Smooth muscle cell of the brain vasculature (primary cell): ENCODE measurements around the gene GBP2.
"Not testable (repeated sequence)": the region's sequence is repeated elsewhere in the genome, so short reads cannot be mapped to it uniquely, and the experiment has no call there.

Experiments used
- DNase-seq: peaks from one replicate; pipeline ENCODE4 v3.0.0-alpha.2; 2012; ENCODE audit warnings: low read depth, low spot score

The GBP2 gene

GRCh38 chr1:89126602-89127565 lies 970 bp upstream of the GBP2 start:
- not testable (repeated sequence) for DNase-seq

GRCh38 chr1:89125240-89125912 lies 538 bp downstream of the GBP2 start:
- no peak for DNase-seq

- no peak for DNase-seq
Measured at GRCh38 chr1:89121641-89122040, 4.3 kb downstream of the GBP2 start.

DNA sequence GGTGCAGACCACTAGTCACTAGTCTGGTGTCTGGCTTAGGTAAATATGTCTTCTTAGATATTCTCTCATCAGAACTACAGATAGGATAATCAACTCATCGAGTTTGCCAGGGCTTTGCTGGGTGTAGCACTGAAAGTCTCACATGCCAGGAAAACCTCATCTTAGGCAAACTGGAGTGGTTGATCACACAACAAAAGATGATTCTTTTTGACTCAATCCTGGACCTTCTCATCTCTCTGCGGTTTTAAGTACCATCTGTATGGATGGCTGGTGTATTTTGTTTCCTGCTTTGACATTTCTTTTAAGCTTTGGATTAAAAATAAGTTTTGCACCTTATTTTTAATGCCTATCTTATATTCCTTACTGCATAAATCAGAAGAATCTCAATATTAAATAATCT lies 11.3 kb downstream of the GBP2 start:
- no peak for DNase-seq

GRCh38 chr1:89112871-89113613 lies 12.9 kb downstream of the GBP2 start:
- DNase-seq, result no peak

DNA sequence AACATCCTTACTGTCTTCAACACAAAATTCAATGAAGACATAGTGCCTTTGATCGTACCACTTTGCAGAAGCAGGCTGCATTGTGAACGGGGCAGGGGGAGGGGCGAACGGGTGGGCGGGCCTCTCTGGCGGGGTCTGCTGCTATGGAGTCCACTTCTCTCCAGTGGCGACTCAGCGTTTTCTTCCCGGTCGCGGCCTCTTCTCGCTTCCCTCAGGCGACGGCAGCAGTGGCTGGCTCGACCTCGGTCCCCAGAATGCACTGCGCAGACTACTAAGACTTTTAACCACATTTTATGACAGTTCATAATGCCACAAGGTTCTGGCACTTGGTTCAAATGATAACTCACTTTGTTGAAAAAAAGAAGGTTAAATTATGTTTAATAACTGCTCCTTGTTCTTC lies 21.2 kb downstream of the GBP2 start:
- DNase-seq, result no peak

DNA sequence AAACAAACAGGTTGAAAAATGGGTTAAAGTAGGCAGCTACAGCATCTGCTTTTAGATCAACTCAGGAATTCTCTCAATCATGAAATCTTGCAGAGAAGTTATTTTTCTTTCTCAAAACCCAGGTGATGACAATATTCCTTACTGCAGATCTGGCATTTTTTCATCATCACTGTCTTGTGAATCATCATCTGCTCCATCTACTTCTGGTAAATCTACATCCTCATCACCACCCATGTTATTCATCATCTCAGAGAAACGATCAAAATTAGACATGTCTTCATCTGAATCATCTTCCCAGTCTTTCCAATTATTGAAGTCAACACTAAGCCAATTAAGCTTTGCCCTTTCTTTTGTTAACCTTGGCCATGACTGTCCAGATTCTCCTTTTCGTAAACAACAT lies 21.8 kb downstream of the GBP2 start:
- DNase-seq, result no peak

DNA sequence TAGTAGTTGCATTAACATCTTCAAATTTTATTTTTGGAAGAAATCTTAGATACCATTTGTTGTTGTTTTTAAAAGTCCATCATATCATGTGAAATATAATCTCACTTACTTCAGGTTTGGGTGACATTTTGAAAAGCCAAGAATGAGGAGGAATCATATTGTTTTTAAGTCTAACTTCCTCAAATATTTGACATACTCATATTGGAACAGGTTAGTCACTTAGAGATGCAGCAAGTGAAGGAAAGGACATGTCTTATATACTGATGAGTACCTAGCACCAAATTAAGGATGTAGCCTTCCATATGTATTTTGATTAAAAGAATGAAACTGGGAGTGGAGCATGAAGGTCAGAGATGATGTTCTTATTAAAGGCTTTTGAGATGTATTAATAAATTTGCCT lies 23.9 kb downstream of the GBP2 start:
- no peak for DNase-seq

DNA sequence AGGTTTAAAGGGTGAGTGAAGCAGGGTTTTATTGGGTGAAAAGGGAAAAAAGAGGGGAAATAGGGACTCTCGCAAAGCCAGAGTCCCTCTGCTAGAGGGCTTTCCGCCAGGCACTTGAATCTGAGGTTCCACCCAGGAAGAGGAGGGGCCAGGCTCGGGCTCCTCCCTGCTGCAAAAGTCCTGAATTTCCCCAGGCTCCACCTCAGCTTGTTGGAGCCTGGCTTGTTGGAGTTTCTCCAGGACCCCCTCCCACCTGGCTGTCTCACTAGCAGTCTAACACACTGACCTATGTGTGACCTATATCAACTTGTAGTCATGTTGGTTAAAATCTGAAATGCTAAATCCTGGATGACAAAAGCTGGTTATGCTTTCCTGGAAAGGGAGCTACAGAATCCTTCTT lies 25.5 kb downstream of the GBP2 start:
- no peak for DNase-seq

- DNase-seq, result no peak
Measured at GRCh38 chr1:89098857-89099256, 27.1 kb downstream of the GBP2 start.

- no peak for DNase-seq
Measured at GRCh38 chr1:89095737-89096136, 30.2 kb downstream of the GBP2 start.

- no peak for DNase-seq
Measured at GRCh38 chr1:89089962-89090361, 36.0 kb downstream of the GBP2 start.

DNA sequence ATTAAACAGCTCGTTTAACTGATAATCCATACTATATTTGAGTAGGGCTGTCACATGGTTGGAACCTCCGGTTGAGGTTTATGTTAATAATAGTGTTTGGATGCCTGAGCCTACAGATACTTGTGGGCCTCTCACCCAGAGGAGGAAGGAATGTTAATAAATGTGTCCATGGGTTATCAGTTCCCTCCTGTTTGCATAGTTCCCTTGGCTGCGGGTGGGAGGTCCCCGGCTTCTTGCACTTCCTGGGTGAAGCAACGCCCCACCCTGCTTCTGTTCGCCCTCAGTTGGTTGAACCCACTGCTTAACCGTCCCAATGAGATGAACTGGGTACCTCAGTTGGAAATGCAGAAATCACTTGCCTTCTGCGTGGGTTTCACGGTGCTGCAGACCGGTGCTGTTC lies 37.3 kb downstream of the GBP2 start:
- no peak for DNase-seq

- no peak for DNase-seq
Measured at GRCh38 chr1:89087241-89087640, 38.7 kb downstream of the GBP2 start.

- no peak for DNase-seq
Measured at GRCh38 chr1:89085781-89086180, 40.1 kb downstream of the GBP2 start.

- DNase-seq, result no peak
Measured at GRCh38 chr1:89081005-89081404, 44.9 kb downstream of the GBP2 start.

- not testable (repeated sequence) for DNase-seq
Measured at GRCh38 chr1:89080068-89080467, 45.8 kb downstream of the GBP2 start.

GRCh38 chr1:89072466-89073065 lies 53.3 kb downstream of the GBP2 start:
- DNase-seq, result not testable (repeated sequence)

DNA sequence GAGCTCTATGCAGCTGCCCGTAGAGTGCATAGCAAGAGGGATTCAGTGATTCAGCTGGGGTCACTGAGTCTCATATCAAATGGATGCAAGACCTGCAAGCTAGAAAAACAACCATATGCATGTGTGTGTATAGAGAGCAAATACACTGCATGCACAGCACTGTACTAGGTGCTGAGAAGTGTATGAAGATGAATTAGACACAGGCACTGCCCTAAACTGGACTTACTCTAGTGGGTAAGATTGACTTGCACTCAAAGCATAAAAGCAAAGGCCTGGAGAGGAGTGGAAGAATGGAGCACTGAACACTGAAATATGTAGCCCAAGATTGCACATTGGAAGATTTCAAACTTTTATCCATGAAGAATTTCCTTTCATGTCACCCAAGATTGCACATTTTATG lies 55.4 kb downstream of the GBP2 start:
- DNase-seq, result no peak

DNA sequence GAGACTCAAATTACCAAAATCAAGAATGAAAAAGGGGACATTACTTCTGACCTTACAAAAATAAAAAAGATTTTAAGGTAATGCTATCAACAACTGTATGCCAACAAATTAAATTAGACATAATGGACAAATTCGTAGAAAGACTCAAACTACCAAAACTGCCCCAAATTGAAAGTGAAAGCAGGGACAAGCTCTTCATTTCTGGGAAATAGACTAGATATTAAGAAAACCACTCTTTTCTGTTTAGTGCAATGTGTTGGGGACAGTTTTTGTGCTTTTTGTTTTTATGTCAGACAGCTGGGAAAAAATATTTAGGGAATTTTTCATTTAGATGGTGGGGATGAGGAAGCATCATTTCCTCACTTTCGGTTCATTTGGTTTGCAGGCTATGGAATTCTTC lies 56.0 kb downstream of the GBP2 start:
- DNase-seq, result no peak

DNA sequence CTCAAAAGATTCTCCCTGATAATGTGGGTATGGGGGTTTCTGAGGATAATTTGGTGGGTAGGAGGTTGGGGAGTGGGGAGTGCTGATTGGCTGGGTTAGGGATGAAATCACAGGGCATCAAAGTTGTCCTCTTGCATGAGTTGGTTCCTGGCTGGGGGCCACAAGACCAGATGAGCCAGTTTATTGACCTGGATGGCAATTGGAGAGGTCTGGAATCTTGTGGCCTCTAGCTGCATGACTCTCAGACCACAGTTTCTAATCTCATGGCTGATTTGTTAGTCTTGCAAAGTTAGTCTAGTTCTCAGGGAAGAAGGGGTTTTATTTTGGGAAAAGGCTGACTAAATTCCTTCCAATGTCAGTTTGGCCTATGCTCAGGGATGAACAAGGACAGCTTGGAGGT lies 57.6 kb downstream of the GBP2 start:
- no peak for DNase-seq
